H1 (cell line): ENCODE data around the gene MT1F. TPM values are rescaled to one million over a fixed set of nuclear protein-coding genes. Genes with fewer than 3 reads are reported as not detected.

Source experiments
- CEBPB ChIP-seq: IDR thresholded peaks from 2 replicates; pipeline ENCODE4 v1.6.1; 2012; ENCODE audit warnings: low read depth, low read length
- CHD2 ChIP-seq: IDR thresholded peaks from 2 replicates; pipeline ENCODE4 v1.6.1; 2012; ENCODE audit warnings: low read length, improper control_type of control experiment
- CHD7 ChIP-seq: fragments of 300-600 bp; sonication (generic); IDR thresholded peaks from 2 replicates; pipeline ENCODE4 v1.7.1; 2012; ENCODE audit warnings: low read length, moderate library complexity, mild to moderate bottlenecking, inconsistent platforms; ENCODE audit not compliant: insufficient replicate concordance
- JUND ChIP-seq: IDR thresholded peaks from 2 replicates; pipeline ENCODE4 v1.6.1; 2011; ENCODE audit warnings: mild to moderate bottlenecking, improper control_type of control experiment, low read length
- KDM4A ChIP-seq: IDR thresholded peaks from one replicate; pipeline ENCODE4 v1.7.1; 2012; ENCODE audit warnings: low read depth, mild to moderate bottlenecking, moderate library complexity, low read length, inconsistent platforms; ENCODE audit not compliant: severe bottlenecking
- NRF1 ChIP-seq: IDR thresholded peaks from 2 replicates; pipeline ENCODE4 v1.6.1; 2011; ENCODE audit warnings: mild to moderate bottlenecking, low read depth, low read length, improper control_type of control experiment
- PHF8 ChIP-seq: fragments of 200-600 bp; sonication (generic); conservative IDR thresholded peaks from 2 replicates; pipeline ENCODE4 v1.7.1; 2012; ENCODE audit warnings: low read depth, mild to moderate bottlenecking, inconsistent platforms, low read length, moderate library complexity
- POU5F1 ChIP-seq: IDR thresholded peaks from 2 replicates; pipeline ENCODE4 v1.6.1; 2011; ENCODE audit warnings: low read depth, mild to moderate bottlenecking, low read length, moderate library complexity
- SIN3A ChIP-seq, 2 experiments: IDR thresholded peaks in 1 of 2; conservative IDR thresholded peaks in 1 of 2; 2 replicates each; pipeline ENCODE4 v1.6.1; 2011 to 2012; ENCODE audit warnings: low read length in 2 of 2, improper control_type of control experiment in 1 of 2, low read depth in 1 of 2, mild to moderate bottlenecking in 1 of 2
- SRF ChIP-seq: IDR thresholded peaks from 2 replicates; pipeline ENCODE4 v1.6.1; 2011; ENCODE audit warnings: mild to moderate bottlenecking, low read depth, low read length, moderate library complexity
- TAF1 ChIP-seq: IDR thresholded peaks from 2 replicates; pipeline ENCODE4 v1.6.1; 2011; ENCODE audit warnings: mild to moderate bottlenecking, low read depth, low read length
- polyA plus RNA-seq, 7 experiments: library from polyadenylated mRNA; depleted of rRNA in 3 of 7; stranded (reverse) in 5 of 7; unstranded in 2 of 7; fragments of >200 nt in 5 of 7; fragments of 200-250 nt in 2 of 7; gene quantifications; 1 replicate in 5 of 7; 2 replicates in 1 of 7; 4 replicates in 1 of 7; pipeline versions ENCODE4 v1.2.1 to v1.2.3, GENCODE V29; 2011 to 2013; ENCODE audit warnings: missing spikeins in 2 of 7, mixed read lengths in 2 of 7
- total RNA-seq: library from RNA; stranded (reverse); fragmentation: NEBNext Ultra II Directional; extraction: Animal tissue kit (Norgen Biotek cat#: 25700); gene quantifications from 2 replicates; pipeline ENCODE4 v1.2.1, GENCODE V29; 2021

Gene MT1F
- total and polyA plus RNA-seq, 2 of the 8 experiments (the other 6 are each of a cell fraction or from before 2014, with no cell fraction given), result 5.9 to 20.8 TPM

- TF ChIP-seq CHD7 (no peak), KDM4A (no peak), JUND (no peak), POU5F1 (no peak), CHD2 (no peak), TAF1 (no peak), SRF (no peak), PHF8 (no peak), NRF1 (no peak), SIN3A (conservative IDR thresholded peaks at IDR 0.05 in 1 of 2, IDR thresholded peaks at IDR 0.05 in 1 of 2; ENCODE audit: low read depth in 1 of 2, low read length in 2 of 2) (no peak), CEBPB (no peak)
Measured at GRCh38 chr16:56690420-56691122, 32.8 kb downstream of the MT1F start (continued).
